SJCRH30 (cell line): ENCODE data around the gene CDC37. TPM values are rescaled to one million over a fixed set of nuclear protein-coding genes. Genes with fewer than 3 reads are reported as not detected.

Experiments used
- DNase-seq, 2 experiments: peaks; one replicate each; pipeline ENCODE4 v3.0.0-alpha.2; 2015 to 2020
- H3K27ac ChIP-seq: fragments of 250-450 bp; sonication (Bioruptor Pico); 2 replicates; pipeline ENCODE4 v1.5.1; 2020; ENCODE audit warnings: mild to moderate bottlenecking, moderate library complexity
- H3K27me3 ChIP-seq: fragments of 250-450 bp; sonication (Bioruptor Pico); 2 replicates; pipeline ENCODE4 v1.5.1; 2020; ENCODE audit warnings: mild to moderate bottlenecking, moderate library complexity
- H3K36me3 ChIP-seq: fragments of 250-450 bp; sonication (Bioruptor Pico); 2 replicates; pipeline ENCODE4 v1.5.1; 2020; ENCODE audit warnings: mild to moderate bottlenecking, moderate library complexity
- H3K4me1 ChIP-seq: fragments of 250-450 bp; sonication (Bioruptor Pico); 2 replicates; pipeline ENCODE4 v1.5.1; 2020; ENCODE audit warnings: mild to moderate bottlenecking, moderate library complexity
- H3K4me3 ChIP-seq: fragments of 250-450 bp; sonication (Bioruptor Pico); 2 replicates; pipeline ENCODE4 v1.5.1; 2020; ENCODE audit warnings: mild to moderate bottlenecking, moderate library complexity
- H3K9me3 ChIP-seq: fragments of 250-450 bp; sonication (Bioruptor Pico); replicated peaks from 2 replicates; pipeline ENCODE4 v1.5.1; 2020; ENCODE audit warnings: mild to moderate bottlenecking, moderate library complexity
- total RNA-seq: library from RNA; depleted of rRNA; stranded (reverse); fragments of >200 nt; shearing (Covaris generic); gene quantifications from 2 replicates; pipeline ENCODE4 v1.2.3, GENCODE V29; 2014; rRNA removed

CDC37 gene
- total RNA-seq, 1 experiment from 2014 or later = 130 TPM

DNA sequence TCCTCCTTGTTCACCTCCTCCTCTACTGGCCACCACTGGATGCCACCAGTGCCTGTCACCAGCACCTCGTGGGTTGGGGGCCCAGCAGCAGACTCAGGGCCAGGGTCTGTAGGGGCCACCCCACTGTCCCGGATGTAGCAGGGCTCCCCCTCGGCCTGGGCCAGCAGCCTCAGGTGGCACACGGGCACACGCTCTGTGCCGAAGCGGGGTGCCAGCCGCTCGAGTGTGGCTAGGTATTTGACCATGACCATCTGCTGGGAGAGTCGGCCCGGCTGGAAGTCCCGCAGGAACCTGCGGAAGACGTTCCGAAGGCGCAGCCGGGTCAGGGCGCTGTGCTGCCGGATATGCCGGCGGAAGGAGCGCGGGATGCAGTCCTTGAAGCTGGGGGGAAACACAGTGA is 37.8 kb downstream of the CDC37 start:
- H3K4me1 ChIP-seq = no peaks in the 10 kb centered on the region
- no peak for DNase-seq
- H3K4me3 ChIP-seq = no peak overlapping the region
- H3K9me3 ChIP-seq = no peaks in the 10 kb centered on the region
- no peak overlapping the region for H3K27ac ChIP-seq
- H3K36me3 ChIP-seq = peaks cover 28% of the 10 kb centered on the region
- no peaks in the 10 kb centered on the region for H3K27me3 ChIP-seq

DNA sequence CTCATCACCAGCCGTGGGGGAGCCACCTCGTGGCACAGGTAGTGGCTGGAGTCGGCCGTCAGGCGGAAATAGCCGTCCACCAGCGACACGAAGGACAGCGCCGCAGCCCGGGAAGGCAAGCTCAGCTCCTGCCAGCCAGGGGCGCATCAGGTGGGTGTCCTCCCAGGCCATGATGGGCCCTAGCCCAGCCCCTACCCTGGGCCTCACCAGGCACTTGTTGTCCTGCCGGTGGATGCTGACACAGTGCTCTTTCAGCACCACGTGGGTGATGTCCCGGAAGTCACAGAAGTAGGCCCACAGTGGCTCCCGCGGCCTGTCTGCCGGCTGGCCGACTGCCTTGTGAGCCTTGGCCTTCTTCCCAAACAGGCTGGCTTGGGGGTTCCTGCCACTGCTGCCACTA is 38.7 kb downstream of the CDC37 start:
- H3K9me3 ChIP-seq = no peaks in the 10 kb centered on the region
- no peaks in the 10 kb centered on the region for H3K27me3 ChIP-seq
- DNase-seq = no peak
- H3K4me1 ChIP-seq = no peaks in the 10 kb centered on the region
- no peak overlapping the region for H3K4me3 ChIP-seq
- H3K36me3 ChIP-seq = peaks cover 28% of the 10 kb centered on the region
- no peak overlapping the region for H3K27ac ChIP-seq

DNA sequence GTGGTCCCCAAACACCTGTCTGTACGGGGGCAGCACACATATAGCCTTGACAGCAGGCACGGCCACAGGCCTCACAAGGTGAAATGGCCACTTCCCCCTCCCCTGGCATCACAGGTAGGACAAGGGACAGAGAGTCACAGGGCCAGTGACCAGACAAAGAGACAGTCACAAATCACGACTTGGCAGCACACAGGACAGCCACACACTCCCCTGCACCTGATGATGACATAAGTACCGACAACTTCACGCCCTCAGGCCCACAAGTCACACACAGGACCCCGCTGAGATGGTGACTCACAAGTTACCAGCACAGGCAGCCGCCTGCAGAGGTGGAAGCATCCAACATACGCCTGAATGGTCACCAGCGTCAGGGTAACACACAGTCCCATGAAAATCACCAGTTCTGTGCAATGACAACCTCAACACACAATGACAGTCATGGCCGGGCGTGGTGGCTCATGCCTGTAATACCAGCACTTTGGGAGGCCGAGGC is 39.5 kb downstream of the CDC37 start:
- no peak for DNase-seq
- Histone ChIP-seq H3K27ac (no peak overlapping the region), H3K36me3 (peaks cover 23% of the 10 kb centered on the region), H3K9me3 (no peaks in the 10 kb centered on the region), H3K27me3 (no peaks in the 10 kb centered on the region), H3K4me3 (no peak overlapping the region), H3K4me1 (no peaks in the 10 kb centered on the region)

DNA sequence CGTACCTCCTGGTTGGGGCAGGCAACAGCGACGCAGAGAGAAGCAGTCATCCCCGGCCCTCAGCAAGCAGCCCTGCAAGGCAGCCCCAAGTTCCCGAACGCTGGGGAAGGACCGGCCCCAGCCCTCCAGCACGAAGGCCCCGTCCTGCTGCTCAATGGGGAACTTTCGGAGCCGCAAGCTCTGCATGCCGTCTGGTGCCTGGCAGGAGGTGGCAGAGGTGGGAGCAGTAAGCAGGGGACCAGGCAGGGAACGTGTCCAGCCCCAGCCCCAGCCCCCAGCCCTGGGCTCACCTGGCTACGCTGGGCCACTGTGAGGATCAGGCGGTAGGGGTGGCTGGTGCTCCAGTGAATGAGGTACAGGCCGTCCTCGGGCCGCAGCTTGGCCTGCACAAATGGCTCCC is 41.1 kb downstream of the CDC37 start:
- no peak for DNase-seq
- H3K27ac ChIP-seq = no peak overlapping the region
- no peaks in the 10 kb centered on the region for H3K27me3 ChIP-seq
- H3K4me3 ChIP-seq = no peak overlapping the region
- no peaks in the 10 kb centered on the region for H3K9me3 ChIP-seq
- H3K36me3 ChIP-seq = peaks cover 15% of the 10 kb centered on the region
- no peaks in the 10 kb centered on the region for H3K4me1 ChIP-seq

DNA sequence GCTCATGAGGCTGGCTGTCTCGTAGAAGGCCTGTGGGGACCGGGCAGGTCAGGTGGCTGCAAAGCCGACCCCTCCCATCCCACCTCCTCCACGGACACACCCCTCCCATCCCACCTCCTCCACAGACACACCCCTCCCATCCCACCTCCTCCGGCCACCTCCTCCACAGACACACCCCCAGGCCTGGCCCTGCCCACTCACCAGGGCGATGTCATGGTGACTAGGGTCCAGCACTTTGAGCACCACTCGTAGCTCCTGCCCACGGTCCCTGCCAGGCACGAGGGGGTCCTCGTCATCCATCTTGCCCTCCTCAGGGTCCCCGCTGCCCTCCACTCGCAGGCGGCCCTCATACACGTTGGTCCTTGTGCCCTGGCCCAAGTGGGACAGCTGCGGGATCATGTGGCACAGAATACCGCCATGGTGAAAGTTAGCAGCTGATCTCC is 41.8 kb downstream of the CDC37 start:
- Histone ChIP-seq H3K4me1 (no peaks in the 10 kb centered on the region), H3K36me3 (peaks cover 10% of the 10 kb centered on the region; the same call in 1 of the 2 replicates), H3K27ac (no peak overlapping the region), H3K27me3 (no peaks in the 10 kb centered on the region), H3K9me3 (no peaks in the 10 kb centered on the region), H3K4me3 (no peak overlapping the region)
- DNase-seq = no peak

DNA sequence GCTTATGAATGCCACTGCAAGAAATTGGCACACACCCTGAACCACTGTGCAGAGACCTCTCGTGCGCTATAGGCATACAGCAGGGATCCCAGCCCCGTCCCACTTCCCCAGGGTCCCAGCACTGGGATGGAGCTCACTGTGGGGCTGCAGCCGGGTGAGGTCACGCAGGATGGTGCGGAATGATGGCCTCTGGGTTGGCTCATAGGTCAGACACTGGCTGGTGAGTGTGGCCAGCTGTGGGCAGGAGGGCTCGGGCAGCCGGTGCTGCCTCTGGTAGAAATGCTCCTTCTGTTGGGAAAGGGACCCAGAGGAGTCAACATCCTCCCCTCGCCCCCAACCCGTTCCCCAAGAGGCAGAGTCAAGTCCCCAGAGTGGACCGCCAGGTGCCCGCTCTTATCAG is 46.9 kb downstream of the CDC37 start:
- Histone ChIP-seq H3K4me1 (no peaks in the 10 kb centered on the region), H3K36me3 (peaks cover 16% of the 10 kb centered on the region), H3K9me3 (no peaks in the 10 kb centered on the region), H3K27me3 (no peaks in the 10 kb centered on the region), H3K4me3 (no peak overlapping the region), H3K27ac (no peak overlapping the region)
- no peak for DNase-seq

DNA sequence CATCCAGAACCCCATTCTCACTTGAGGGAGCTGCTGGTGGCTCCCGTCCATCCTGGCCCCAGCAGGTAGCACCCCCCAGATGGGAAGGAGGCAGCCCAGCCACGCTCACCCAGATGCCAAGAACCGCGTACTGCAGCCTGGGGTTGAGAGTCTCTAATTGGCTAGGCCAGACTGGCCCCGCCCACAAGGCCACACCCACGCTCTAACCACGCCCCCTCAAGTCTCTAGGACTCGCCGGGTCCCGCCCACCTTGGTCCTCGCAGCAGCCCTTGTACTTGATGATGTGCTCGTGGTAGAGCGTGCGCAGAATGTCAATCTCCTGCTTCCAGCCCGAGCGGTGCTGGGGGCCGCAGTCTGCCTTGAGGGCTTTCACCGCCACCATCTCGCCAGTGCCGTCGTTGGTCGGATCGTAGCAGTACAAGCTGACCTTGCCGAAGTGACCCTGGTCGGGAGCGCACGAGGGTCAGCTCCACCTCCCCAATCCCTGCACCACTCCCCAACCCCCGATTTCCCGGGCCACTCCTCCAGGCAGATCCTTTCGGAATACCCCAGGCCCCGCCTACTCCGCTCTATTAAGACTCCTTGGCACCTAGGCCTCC is 49.5 kb downstream of the CDC37 start:
- Histone ChIP-seq H3K4me1 (no peaks in the 10 kb centered on the region), H3K4me3 (no peak overlapping the region), H3K27me3 (no peaks in the 10 kb centered on the region), H3K27ac (no peak overlapping the region), H3K36me3 (peaks cover 11% of the 10 kb centered on the region), H3K9me3 (no peaks in the 10 kb centered on the region)
- peak; percentile 31 to 40 for DNase-seq

DNA sequence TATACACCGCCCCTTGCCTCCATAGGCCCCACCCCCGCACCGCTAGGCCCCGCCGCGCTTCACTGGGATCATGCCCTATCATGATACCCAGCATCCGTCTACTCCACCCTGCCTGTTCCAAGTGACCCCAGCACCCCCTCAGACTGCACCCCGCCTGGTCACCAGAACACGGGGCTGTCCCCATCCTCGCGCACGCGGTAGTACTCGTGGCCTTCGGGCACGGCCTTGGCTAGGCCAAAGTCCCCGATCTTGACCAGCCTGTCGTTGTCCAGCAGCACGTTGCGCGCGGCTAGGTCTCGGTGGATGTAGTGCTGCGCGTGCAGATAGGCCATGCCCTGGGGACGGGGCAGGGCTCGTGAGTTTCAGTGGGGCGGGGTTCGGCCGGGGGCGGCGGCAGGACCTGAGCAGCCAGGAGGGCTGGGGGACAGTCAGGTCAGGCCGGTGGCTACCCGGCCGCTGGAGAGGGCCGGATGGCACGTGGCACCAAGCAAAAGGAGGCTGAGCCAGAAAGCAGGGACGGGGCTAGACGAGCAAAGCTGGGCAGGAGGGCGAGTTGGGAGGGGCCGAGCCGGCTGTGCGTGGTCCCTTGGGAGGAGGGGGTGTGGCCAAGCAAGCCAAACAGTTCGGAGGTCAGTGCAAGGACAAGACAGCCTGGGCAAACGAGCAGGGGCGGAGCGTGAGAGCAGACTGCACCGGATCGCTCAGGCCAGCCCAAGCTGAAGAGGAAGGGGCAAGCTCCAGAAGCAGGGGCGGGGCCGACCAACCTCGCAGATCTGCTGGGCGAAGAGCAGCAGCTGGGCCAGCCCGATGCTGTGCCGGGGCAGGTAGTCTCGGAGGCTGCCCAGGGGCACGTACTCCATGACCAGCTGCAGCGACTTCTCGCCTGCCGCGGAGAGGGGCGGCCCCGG is 50.3 kb downstream of the CDC37 start:
- H3K27ac ChIP-seq = no peak overlapping the region
- no peak for DNase-seq
- H3K36me3 ChIP-seq = peaks cover 11% of the 10 kb centered on the region
- H3K4me1 ChIP-seq = no peaks in the 10 kb centered on the region
- H3K9me3 ChIP-seq = no peaks in the 10 kb centered on the region
- H3K27me3 ChIP-seq = no peaks in the 10 kb centered on the region
- H3K4me3 ChIP-seq = no peak overlapping the region

DNA sequence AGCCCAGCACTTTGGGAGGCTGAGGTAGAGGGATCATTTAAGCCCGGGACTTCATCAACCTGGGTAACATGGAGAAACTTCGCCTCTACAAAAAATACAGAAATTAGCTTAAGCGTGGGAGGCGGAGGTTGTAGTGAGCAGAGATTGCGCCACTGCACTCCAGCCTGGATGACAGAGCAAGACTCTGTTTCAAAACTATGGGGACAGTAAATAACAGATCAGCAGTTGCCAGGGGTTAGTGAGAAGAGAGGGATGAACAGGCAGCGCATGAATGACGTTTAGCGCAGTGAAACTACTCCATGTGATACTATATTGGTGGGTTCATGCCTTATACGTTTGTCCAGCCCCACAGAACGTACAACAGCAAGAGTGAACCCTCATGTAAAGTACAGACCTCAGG is 56.8 kb downstream of the CDC37 start:
- no peak for DNase-seq
- no peaks in the 10 kb centered on the region for H3K4me1 ChIP-seq
- no peak overlapping the region for H3K27ac ChIP-seq
- no peaks in the 10 kb centered on the region for H3K9me3 ChIP-seq
- no peaks in the 10 kb centered on the region for H3K27me3 ChIP-seq
- H3K36me3 ChIP-seq = no peaks in the 10 kb centered on the region; the same call in 1 of the 2 replicates
- no peak overlapping the region for H3K4me3 ChIP-seq

DNA sequence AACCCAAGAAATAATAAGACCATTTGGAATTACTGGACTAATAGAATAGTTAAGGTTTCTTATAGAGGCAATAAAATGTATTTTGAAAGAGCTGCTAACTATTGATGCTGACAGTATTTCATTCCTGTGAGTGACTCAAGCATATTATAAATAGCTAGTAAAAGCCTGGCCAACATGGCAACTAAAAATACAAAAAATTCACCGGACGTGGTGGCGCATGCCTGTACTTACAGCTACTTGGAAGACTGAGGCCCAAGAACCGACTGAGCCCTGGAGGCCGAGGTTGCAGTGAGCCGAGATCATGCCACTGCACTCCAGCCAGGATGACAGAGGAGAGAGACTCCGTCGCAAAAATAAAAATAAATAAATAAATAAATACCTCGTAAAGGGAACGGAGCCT is 58.6 kb downstream of the CDC37 start:
- no peaks in the 10 kb centered on the region for H3K9me3 ChIP-seq
- no peaks in the 10 kb centered on the region for H3K27me3 ChIP-seq
- no peaks in the 10 kb centered on the region for H3K4me1 ChIP-seq
- H3K36me3 ChIP-seq = no peaks in the 10 kb centered on the region
- H3K4me3 ChIP-seq = no peak overlapping the region
- no peak for DNase-seq
- H3K27ac ChIP-seq = no peak overlapping the region

DNA sequence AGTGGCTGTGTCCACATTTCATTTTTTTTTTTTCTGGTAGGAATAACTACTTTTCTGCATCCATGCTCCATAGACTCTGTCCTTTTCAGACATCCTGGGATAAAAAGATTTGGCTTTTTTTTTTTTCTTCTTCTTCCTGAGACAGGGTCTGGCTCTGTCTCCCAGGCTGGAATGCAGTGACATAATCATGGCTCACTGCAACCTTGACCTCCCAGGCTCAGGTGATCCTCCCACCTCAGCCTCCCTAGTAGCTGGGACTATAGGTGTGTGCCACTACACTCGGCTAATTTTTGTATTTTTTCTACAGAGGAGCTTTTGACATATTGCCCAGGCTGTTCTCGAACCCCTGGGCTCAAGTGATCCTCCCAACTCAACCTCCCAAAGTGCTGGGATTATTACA is 59.8 kb downstream of the CDC37 start:
- no peak overlapping the region for H3K27ac ChIP-seq
- H3K4me3 ChIP-seq = no peak overlapping the region
- H3K27me3 ChIP-seq = no peaks in the 10 kb centered on the region
- no peaks in the 10 kb centered on the region for H3K36me3 ChIP-seq
- H3K4me1 ChIP-seq = no peaks in the 10 kb centered on the region
- no peak for DNase-seq
- no peaks in the 10 kb centered on the region for H3K9me3 ChIP-seq

Other genes with a start within 250 kb of the CDC37 start
- gene DNMT1, start 208.6 kb downstream of the CDC37 start, total RNA-seq = 122 and 151 TPM in 2 replicates
- gene S1PR2, start 172.2 kb downstream of the CDC37 start, total RNA-seq = 7.4 and 7.5 TPM in 2 replicates
- 53.7 and 54.8 TPM in 2 replicates for gene MRPL4, start 151.3 kb downstream of the CDC37 start, total RNA-seq
- gene ICAM1, start 132.4 kb downstream of the CDC37 start, total RNA-seq = 0.85 and 0.86 TPM in 2 replicates
- gene ICAM4, start 116.6 kb downstream of the CDC37 start, total RNA-seq = 1.7 and 2.8 TPM in 2 replicates
- gene ICAM5, start 113.6 kb downstream of the CDC37 start, total RNA-seq = 0.22 and 0.28 TPM in 2 replicates
- 0.89 and 2.1 TPM in 2 replicates for gene ZGLP1, start 93.7 kb downstream of the CDC37 start, total RNA-seq
- 11.5 and 17.5 TPM in 2 replicates for gene FDX2, start 87.5 kb downstream of the CDC37 start, total RNA-seq
- gene RAVER1, start 70.0 kb downstream of the CDC37 start, total RNA-seq = 20.1 and 21.3 TPM in 2 replicates
- gene ICAM3, start 63.9 kb downstream of the CDC37 start, total RNA-seq = 2.1 and 2.8 TPM in 2 replicates
- gene TYK2, start 23.0 kb downstream of the CDC37 start, total RNA-seq = 45.8 and 56.1 TPM in 2 replicates
- 3.7 and 4.2 TPM in 2 replicates for gene PDE4A, start 17.0 kb upstream of the CDC37 start, total RNA-seq
- gene KEAP1, start 99.8 kb upstream of the CDC37 start, total RNA-seq = 45.3 and 50.5 TPM in 2 replicates
- gene S1PR5, start 113.9 kb upstream of the CDC37 start, total RNA-seq = 2.4 and 2.6 TPM in 2 replicates
- gene ATG4D, start 140.4 kb upstream of the CDC37 start, total RNA-seq = 25.5 and 26.4 TPM in 2 replicates
- gene KRI1, start 162.5 kb upstream of the CDC37 start, total RNA-seq = 20.0 and 25.5 TPM in 2 replicates
- gene CDKN2D, start 165.4 kb upstream of the CDC37 start, total RNA-seq = 7.5 and 7.9 TPM in 2 replicates
- gene AP1M2, start 183.8 kb upstream of the CDC37 start, total RNA-seq = 0.35 and 0.40 TPM in 2 replicates
- gene SLC44A2, start 222.0 kb upstream of the CDC37 start, total RNA-seq = 70.3 and 73.5 TPM in 2 replicates